GM18907 (cell line): ENCODE results near the gene GHITM.

Experiments used
- ATAC-seq: cut with Tn5 transposase; IDR thresholded peaks from one replicate; pipeline ENCODE4 v1.9.1; 2021; ENCODE audit warnings: mild to moderate bottlenecking, moderate library complexity; ENCODE audit not compliant: unreplicated experiment

GHITM gene

GRCh38 chr10:84197643-84198042, 58.3 kb downstream of the GHITM start:
- ATAC-seq, result no peak

- no peak for ATAC-seq
Measured at GRCh38 chr10:84198206-84198915, 59.1 kb downstream of the GHITM start.

- ATAC-seq, result no peak
Measured at GRCh38 chr10:84200537-84201243, 61.4 kb downstream of the GHITM start.

- no peak for ATAC-seq
Measured at GRCh38 chr10:84201244-84201606, 61.9 kb downstream of the GHITM start.

- no peak for ATAC-seq
Measured at GRCh38 chr10:84201682-84202081, 62.4 kb downstream of the GHITM start.

- no peak for ATAC-seq
Measured at GRCh38 chr10:84202349-84202748, 63.0 kb downstream of the GHITM start.
